ENCODE measurements around the gene RTN4RL1. TPM values are rescaled to one million over a fixed set of nuclear protein-coding genes. Genes with fewer than 3 reads are reported as not detected.
A peak's percentile ranks its signal among the peaks of the same experiment; 100 is the strongest.

RTN4RL1 gene
- total RNA-seq, 1 experiment from 2014 or later: 0.22 TPM

GRCh38 chr17:2067048-2067561 is 42.0 kb upstream of the RTN4RL1 start:
- no CpG with 5 or more reads among the region's 14 CpGs for WGBS (ENCODE audit: extremely low coverage, insufficient read length, low lambda C conversion rate)
- no peak overlapping the region for H3K4me3 Mint-ChIP-seq
- H3K27ac Mint-ChIP-seq: peak overlapping the region in 1 of 3 experiments; percentile 45; a peak in 1 of 7 replicates

More at GRCh38 chr17:2067048-2067561, 42.0 kb upstream of the RTN4RL1 start:
- H2AK5ac ChIP-seq (ENCODE audit: insufficient read length, low read length): no peak overlapping the region
- H4K91ac ChIP-seq (ENCODE audit: insufficient read length, low read depth, low read length): no peak overlapping the region
- no peaks in the 10 kb centered on the region for H3K79me1 ChIP-seq (ENCODE audit: insufficient read depth, low read depth, low read length, poor library complexity, severe bottlenecking)
- peaks cover 5% of the 10 kb centered on the region; the same call in 1 of the 2 replicates for H3K4me1 ChIP-seq (ENCODE audit: insufficient read depth, low read length)
- no peak overlapping the region for H3K23ac ChIP-seq (ENCODE audit: insufficient read length, low read depth, low read length)
- no peak overlapping the region for H3K9ac ChIP-seq (ENCODE audit: extremely low read depth, insufficient read length, low read length)
- no peak overlapping the region for H3K56ac ChIP-seq (ENCODE audit: insufficient read length, low read depth, low read length)
- no peak overlapping the region for H4K8ac ChIP-seq (replicated peaks; ENCODE audit: insufficient read length, low read depth, low read length)
- Mint-ChIP-seq H3K36me3 (ENCODE audit: insufficient read depth in 1 of 3, low read depth in 3 of 3) (peaks cover 3 to 48% (median 22%) of the 10 kb centered on the region in 3 experiments), H3K4me1 (peaks cover 45 to 52% of the 10 kb centered on the region in 2 experiments), H3K9me3 (no peaks in the 10 kb centered on the region), H3K27me3 (ENCODE audit: low read depth) (no peaks in the 10 kb centered on the region)
- H2BK12ac ChIP-seq (ENCODE audit: insufficient read length, low read depth, low read length): no peak overlapping the region
- no peak overlapping the region for H4K5ac ChIP-seq (ENCODE audit: insufficient read length, low read depth, low read length)
- no peak overlapping the region for H2BK5ac ChIP-seq (ENCODE audit: insufficient read length, low read length)
- no peak overlapping the region for H2BK15ac ChIP-seq (ENCODE audit: low read depth, low read length)
- no peak overlapping the region for H2BK20ac ChIP-seq (ENCODE audit: low read depth, low read length, poor library complexity, severe bottlenecking)
- no peak for DNase-seq
- H3T11ph ChIP-seq (ENCODE audit: low read length): no peak overlapping the region
- no peaks in the 10 kb centered on the region for H3K79me2 ChIP-seq (ENCODE audit: insufficient read depth, low read length)
- H3K4ac ChIP-seq (ENCODE audit: low read depth, low read length): no peak overlapping the region
- no peak overlapping the region for H2AFZ ChIP-seq (ENCODE audit: low read length)
- no peaks in the 10 kb centered on the region for H3K23me2 ChIP-seq (ENCODE audit: insufficient read length, low read depth, low read length, poor library complexity, severe bottlenecking)
- H3K18ac ChIP-seq (ENCODE audit: insufficient read length, low read depth, low read length): no peak overlapping the region
- peaks cover 2% of the 10 kb centered on the region for H4K20me1 ChIP-seq (ENCODE audit: control insufficient read depth, insufficient read depth, insufficient read length)
- no peak overlapping the region for H3K27ac ChIP-seq (ENCODE audit: insufficient read length, low read depth, low read length)
- no peak for TF ChIP-seq CTCF (conservative IDR thresholded peaks at IDR 0.05)
- H2BK120ac ChIP-seq (ENCODE audit: low read depth, low read length, poor library complexity, severe bottlenecking): no peak overlapping the region
- no peak overlapping the region for H3K14ac ChIP-seq (ENCODE audit: insufficient read depth, low read length)
- no peaks in the 10 kb centered on the region for H3K27me3 ChIP-seq (ENCODE audit: insufficient read depth, low read length)
- no peaks in the 10 kb centered on the region for H3K9me3 ChIP-seq (ENCODE audit: control insufficient read depth, low read depth, low read length)
- no peak overlapping the region for H3K4me2 ChIP-seq (ENCODE audit: insufficient read depth, insufficient read length, low read length)

Measured in H9 (cell line).